ENCODE measurements around the gene ZDHHC14.

The ZDHHC14 gene

GRCh38 chr6:157535340-157536222, 154.6 kb downstream of the ZDHHC14 start:
- DNase-seq (ENCODE audit: low read depth, low spot score): no peak
- TF ChIP-seq CTCF (IDR thresholded peaks at IDR 0.05; ENCODE audit: insufficient read depth, low read length, missing control alignments): no peak
- no peak overlapping the region for H3K4me3 ChIP-seq (ENCODE audit: low read depth, low read length)
- ChIA-PET POLR2A (no interaction called here), CTCF (interaction anchor here (1.2 kb wide), 1 partner anchor 10 kb away, joined by 3 read pairs; no protein-coding TSS in a partner anchor)

GRCh38 chr6:157536223-157536545, 155.2 kb downstream of the ZDHHC14 start:
- TF ChIP-seq CTCF (IDR thresholded peaks at IDR 0.05; ENCODE audit: insufficient read depth, low read length, missing control alignments): no peak
- DNase-seq (ENCODE audit: low read depth, low spot score): no peak
- no peak overlapping the region for H3K4me3 ChIP-seq (ENCODE audit: low read depth, low read length)
- ChIA-PET POLR2A (no interaction called here), CTCF (interaction anchor here (1.2 kb wide), 1 partner anchor 11 kb away, joined by 3 read pairs; no protein-coding TSS in a partner anchor)

- no peak for DNase-seq (ENCODE audit: low read depth, low spot score)
- TF ChIP-seq CTCF (IDR thresholded peaks at IDR 0.05; ENCODE audit: insufficient read depth, low read length, missing control alignments): no peak
These were observed 156.6 kb downstream of the ZDHHC14 start for GRCh38 chr6:157537556-157537955.

GRCh38 chr6:157538168-157538567, 157.2 kb downstream of the ZDHHC14 start:
- no peak for TF ChIP-seq CTCF (IDR thresholded peaks at IDR 0.05; ENCODE audit: insufficient read depth, low read length, missing control alignments)
- ChIA-PET CTCF (no interaction called here), POLR2A (no interaction called here)
- DNase-seq (ENCODE audit: low read depth, low spot score): no peak
- H3K4me3 ChIP-seq (ENCODE audit: low read depth, low read length): no peak overlapping the region

More at GRCh38 chr6:157537556-157537955, 156.6 kb downstream of the ZDHHC14 start:
- H3K4me3 ChIP-seq (ENCODE audit: low read depth, low read length): no peak overlapping the region
- ChIA-PET POLR2A (no interaction called here), CTCF (no interaction called here)

- H3K4me3 ChIP-seq (ENCODE audit: low read depth, low read length): no peak overlapping the region
- ChIA-PET CTCF (no interaction called here), POLR2A (no interaction called here)
- no peak for TF ChIP-seq CTCF (IDR thresholded peaks at IDR 0.05; ENCODE audit: insufficient read depth, low read length, missing control alignments)
- no peak for DNase-seq (ENCODE audit: low read depth, low spot score)
These were observed 157.7 kb downstream of the ZDHHC14 start for GRCh38 chr6:157538698-157539097.

GRCh38 chr6:157539421-157539822, 158.4 kb downstream of the ZDHHC14 start:
- no peak for TF ChIP-seq CTCF (IDR thresholded peaks at IDR 0.05; ENCODE audit: insufficient read depth, low read length, missing control alignments)
- ChIA-PET POLR2A (no interaction called here), CTCF (no interaction called here)
- no peak overlapping the region for H3K4me3 ChIP-seq (ENCODE audit: low read depth, low read length)
- no peak for DNase-seq (ENCODE audit: low read depth, low spot score)

Data from AG04449 (cell line).